ENCODE results near the gene FAIM2. TPM values are rescaled to one million over a fixed set of nuclear protein-coding genes. Genes with fewer than 3 reads are reported as not detected.

The FAIM2 gene
- total RNA-seq, 2 experiments from 2014 or later = not detected

- Histone ChIP-seq H3K9me3 (ENCODE audit: control insufficient read depth in 1 of 2, insufficient read depth in 1 of 2, low read length in 2 of 2) (no peaks in the 10 kb centered on the region), H3K4me1 (ENCODE audit: insufficient read depth, low read length) (peaks cover 13% of the 10 kb centered on the region), H3K36me3 (ENCODE audit: insufficient read depth, low read length) (no peaks in the 10 kb centered on the region), H3K27ac (ENCODE audit: low read depth in 1 of 2, low read length in 2 of 2) (no peak overlapping the region), H3K27me3 (ENCODE audit: control insufficient read depth in 1 of 2, insufficient read depth in 2 of 2, low read length in 2 of 2) (peaks cover 0 to 5% of the 10 kb centered on the region in 2 experiments), H3K4me3 (ENCODE audit: low read length) (no peak overlapping the region)
- intact Hi-C loops (cut with DNase I, micrococcal nuclease) = no loop called here
- H3K27ac Mint-ChIP-seq = no peak overlapping the region
- H3K9me3 Mint-ChIP-seq = no peaks in the 10 kb centered on the region
- no peaks in the 10 kb centered on the region for H3K36me3 Mint-ChIP-seq (ENCODE audit: low read depth)
- ATAC-seq (ENCODE audit: poor library complexity) = no peak
- H3K4me3 Mint-ChIP-seq = no peak overlapping the region
- DNase-seq = no peak
- ChIA-PET POLR2A (no interaction called here), CTCF (interaction anchor here (1.4 kb wide), 1 partner anchor 74 kb away, joined by 3 read pairs; no protein-coding TSS in a partner anchor)
- no peak for TF ChIP-seq CTCF (IDR thresholded peaks at IDR 0.05)
- no peaks in the 10 kb centered on the region for H3K4me1 Mint-ChIP-seq (ENCODE audit: low read depth)
- H3K27me3 Mint-ChIP-seq = no peaks in the 10 kb centered on the region
These were observed 10.9 kb downstream of the FAIM2 start for GRCh38 chr12:49892732-49893317.

GRCh38 chr12:49892084-49892731, 11.5 kb downstream of the FAIM2 start:
- Mint-ChIP-seq H3K9me3 (no peaks in the 10 kb centered on the region), H3K36me3 (ENCODE audit: low read depth) (no peaks in the 10 kb centered on the region), H3K27ac (no peak overlapping the region), H3K4me1 (ENCODE audit: low read depth) (no peaks in the 10 kb centered on the region), H3K4me3 (no peak overlapping the region), H3K27me3 (peaks cover under 1% of the 10 kb centered on the region)
- no peak overlapping the region for H3K27ac ChIP-seq (ENCODE audit: low read depth in 1 of 2, low read length in 2 of 2)
- H3K4me1 ChIP-seq (ENCODE audit: insufficient read depth, low read length) = peaks cover 13% of the 10 kb centered on the region
- H3K4me3 ChIP-seq (ENCODE audit: low read length) = no peak overlapping the region
- TF ChIP-seq CTCF (IDR thresholded peaks at IDR 0.05) = no peak
- ATAC-seq (ENCODE audit: poor library complexity) (no peak), DNase-seq (no peak)
- no peaks in the 10 kb centered on the region for H3K9me3 ChIP-seq (ENCODE audit: control insufficient read depth in 1 of 2, insufficient read depth in 1 of 2, low read length in 2 of 2)
- H3K27me3 ChIP-seq (ENCODE audit: control insufficient read depth in 1 of 2, insufficient read depth in 2 of 2, low read length in 2 of 2) = peaks cover 5 to 7% of the 10 kb centered on the region in 2 experiments
- ChIA-PET POLR2A (no interaction called here), CTCF (interaction anchor here (1.4 kb wide), 1 partner anchor 75 kb away, joined by 3 read pairs; no protein-coding TSS in a partner anchor)
- intact Hi-C loops (cut with DNase I, micrococcal nuclease) = no loop called here
- no peaks in the 10 kb centered on the region for H3K36me3 ChIP-seq (ENCODE audit: insufficient read depth, low read length)

GRCh38 chr12:49891476-49891875, 12.2 kb downstream of the FAIM2 start:
- DNase-seq = no peak
- intact Hi-C loops (cut with DNase I, micrococcal nuclease) = no loop called here
- H3K9me3 ChIP-seq (ENCODE audit: control insufficient read depth in 1 of 2, insufficient read depth in 1 of 2, low read length in 2 of 2) = no peaks in the 10 kb centered on the region
- no peak for ATAC-seq (ENCODE audit: poor library complexity)
- no peaks in the 10 kb centered on the region for H3K36me3 ChIP-seq (ENCODE audit: insufficient read depth, low read length)
- no peaks in the 10 kb centered on the region for H3K9me3 Mint-ChIP-seq
- peaks cover 13% of the 10 kb centered on the region for H3K4me1 ChIP-seq (ENCODE audit: insufficient read depth, low read length)
- H3K4me1 Mint-ChIP-seq (ENCODE audit: low read depth) = no peaks in the 10 kb centered on the region
- no peak overlapping the region for H3K27ac ChIP-seq (ENCODE audit: low read depth in 1 of 2, low read length in 2 of 2)
- peaks cover 7 to 10% of the 10 kb centered on the region in 2 experiments for H3K27me3 ChIP-seq (ENCODE audit: control insufficient read depth in 1 of 2, insufficient read depth in 2 of 2, low read length in 2 of 2)
- no peak overlapping the region for H3K27ac Mint-ChIP-seq
- no peak for TF ChIP-seq CTCF (IDR thresholded peaks at IDR 0.05)
- no peaks in the 10 kb centered on the region for H3K36me3 Mint-ChIP-seq (ENCODE audit: low read depth)
- H3K4me3 Mint-ChIP-seq = no peak overlapping the region
- no peak overlapping the region for H3K4me3 ChIP-seq (ENCODE audit: low read length)
- CTCF ChIA-PET = interaction anchor here (1.4 kb wide), 1 partner anchor 75 kb away, joined by 3 read pairs; no protein-coding TSS in a partner anchor
- peaks cover 4% of the 10 kb centered on the region for H3K27me3 Mint-ChIP-seq
- POLR2A ChIA-PET = no interaction called here
